ENCODE data around the gene SMARCD3. TPM values are rescaled to one million over a fixed set of nuclear protein-coding genes. Genes with fewer than 3 reads are reported as not detected.

Gene SMARCD3
- total RNA-seq, 1 donor from 2014 or later, result 8.1 TPM

DNA sequence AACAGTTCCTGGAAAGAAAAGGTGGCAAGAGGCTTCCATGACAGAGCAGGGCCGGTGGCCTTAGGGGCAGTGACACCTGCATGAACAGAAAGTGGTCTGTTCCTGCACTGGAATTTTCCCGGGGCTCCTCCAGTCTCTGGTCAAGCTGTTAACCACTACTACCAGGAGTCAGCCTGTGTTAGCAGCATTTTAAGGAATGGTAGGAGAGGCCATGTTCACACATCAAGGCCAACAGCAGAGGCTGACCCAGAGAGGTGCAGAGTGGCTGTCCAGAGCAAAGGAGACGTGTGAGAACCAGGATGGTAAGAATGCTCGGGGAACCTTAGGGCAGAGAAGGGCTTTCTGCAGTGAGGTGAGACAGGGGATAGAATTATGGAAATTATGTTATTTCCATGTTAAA lies 46.7 kb downstream of the SMARCD3 start:
- TF ChIP-seq CTCF (conservative IDR thresholded peaks at IDR 0.05; ENCODE audit: low read depth, low read length), result no peak
- DNase-seq (ENCODE audit: low read depth), result no peak
- no peak overlapping the region for H3K4me3 ChIP-seq (ENCODE audit: low read depth, low read length)

DNA sequence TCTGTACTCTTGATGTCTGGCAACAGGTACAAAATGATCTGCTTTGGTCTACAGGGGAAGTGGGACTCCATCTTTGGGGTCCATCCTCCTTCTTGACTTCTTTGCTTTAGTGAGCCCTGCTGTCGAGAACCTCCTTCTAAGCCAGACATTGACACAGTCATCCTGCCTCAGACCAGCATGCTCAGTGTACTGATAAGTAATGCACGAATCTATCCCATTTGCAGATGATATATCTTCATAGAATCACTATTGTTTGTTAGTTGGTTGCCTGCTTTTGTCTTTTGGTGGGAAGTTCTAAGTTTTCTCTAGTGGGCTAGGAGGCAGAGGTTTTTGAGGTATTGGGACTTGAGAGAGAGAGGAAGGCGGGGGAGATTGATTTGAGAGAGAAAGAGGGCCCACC lies 47.1 kb downstream of the SMARCD3 start:
- no peak for TF ChIP-seq CTCF (conservative IDR thresholded peaks at IDR 0.05; ENCODE audit: low read depth, low read length)
- DNase-seq (ENCODE audit: low read depth), result no peak
- no peak overlapping the region for H3K4me3 ChIP-seq (ENCODE audit: low read depth, low read length)

DNA sequence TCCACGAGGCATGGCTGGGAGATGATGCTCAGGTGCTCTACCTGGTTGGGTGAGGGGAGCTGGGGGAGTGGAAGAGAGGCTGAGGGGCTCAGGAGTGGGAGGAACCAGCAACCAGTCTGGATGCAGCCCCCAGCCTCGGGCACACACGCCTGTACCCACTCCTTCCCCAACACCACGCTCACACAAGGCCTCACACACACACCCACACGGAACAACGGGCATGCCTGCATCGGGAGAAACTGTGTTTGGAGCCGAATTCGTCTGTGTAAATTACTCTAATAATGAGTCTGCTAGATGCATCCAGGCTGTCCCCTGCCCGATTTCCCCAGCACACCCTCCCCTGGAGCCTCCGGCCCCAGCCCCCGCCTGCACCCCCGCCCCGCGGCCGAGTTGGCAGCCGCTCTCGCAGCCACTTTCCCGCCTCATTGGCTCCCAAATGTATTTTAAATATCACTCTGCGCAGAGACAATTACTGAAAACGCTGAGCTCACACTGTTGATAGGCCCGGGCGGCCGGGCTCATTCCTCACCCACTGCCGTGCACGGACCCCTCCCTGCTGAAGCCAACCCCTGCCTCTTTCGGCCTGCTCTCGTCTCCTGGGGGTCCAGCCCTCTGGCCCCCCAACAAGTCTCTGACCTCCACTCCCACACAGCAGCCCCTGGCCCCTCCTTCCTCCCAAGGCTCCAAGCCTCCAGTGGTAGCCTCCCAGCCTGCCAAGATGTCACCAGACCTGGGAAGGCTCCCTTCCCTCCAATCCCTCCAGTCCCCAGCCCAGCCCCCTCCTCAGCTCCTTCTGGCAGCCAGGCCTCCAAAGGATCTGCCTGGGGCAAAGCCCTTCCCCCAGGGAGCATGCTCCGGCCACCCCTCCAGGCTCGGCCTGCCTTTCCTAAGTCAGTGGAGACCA lies 49.3 kb downstream of the SMARCD3 start:
- TF ChIP-seq CTCF (conservative IDR thresholded peaks at IDR 0.05; ENCODE audit: low read depth, low read length), result no peak
- no peak overlapping the region for H3K4me3 ChIP-seq (ENCODE audit: low read depth, low read length)
- DNase-seq (ENCODE audit: low read depth), result no peak

DNA sequence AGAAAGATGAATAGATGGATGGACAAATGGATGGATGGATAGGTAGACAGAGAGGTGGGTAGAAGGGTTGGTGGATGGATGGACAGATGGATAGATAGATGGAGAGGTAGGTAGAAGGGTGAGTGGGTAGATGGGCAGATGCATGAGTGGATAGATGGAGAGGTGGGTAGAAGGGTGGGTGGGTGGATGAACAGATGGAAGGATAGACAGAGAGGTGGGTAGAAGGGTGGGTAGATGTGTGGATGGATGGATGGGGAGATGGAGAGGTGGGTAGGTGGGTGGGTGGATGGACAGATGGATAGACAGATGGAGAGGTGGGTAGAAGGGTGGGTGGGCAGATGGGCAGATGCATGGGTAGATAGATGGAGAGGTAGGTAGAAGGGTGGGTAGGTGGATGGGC lies 50.6 kb downstream of the SMARCD3 start:
- no peak for DNase-seq (ENCODE audit: low read depth)
- H3K4me3 ChIP-seq (ENCODE audit: low read depth, low read length), result no peak overlapping the region
- no peak for TF ChIP-seq CTCF (conservative IDR thresholded peaks at IDR 0.05; ENCODE audit: low read depth, low read length)

- DNase-seq (ENCODE audit: low read depth), result no peak
- no peak for TF ChIP-seq CTCF (conservative IDR thresholded peaks at IDR 0.05; ENCODE audit: low read depth, low read length)
- no peak overlapping the region for H3K4me3 ChIP-seq (ENCODE audit: low read depth, low read length)
These were observed 52.7 kb downstream of the SMARCD3 start for GRCh38 chr7:151195616-151196450.

DNA sequence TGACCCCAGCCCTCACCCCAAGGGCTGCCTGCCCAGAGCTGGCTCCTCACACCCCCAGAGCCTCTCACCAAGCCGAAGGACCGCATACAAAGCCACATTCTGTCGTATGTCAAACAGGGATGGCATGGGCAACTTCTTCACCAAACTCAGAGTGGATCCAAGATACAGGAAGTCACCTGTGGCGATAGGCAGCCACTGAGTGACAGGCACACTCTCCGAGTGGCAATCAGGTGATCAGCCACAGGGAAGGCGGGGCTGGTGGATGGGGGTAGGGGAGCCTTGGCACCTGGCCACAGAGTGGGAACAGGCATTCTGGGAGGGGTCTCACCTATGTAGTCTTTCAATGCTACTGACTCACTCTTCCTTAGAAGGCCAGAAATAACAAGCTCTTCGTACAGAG lies 54.3 kb downstream of the SMARCD3 start:
- no peak for TF ChIP-seq CTCF (conservative IDR thresholded peaks at IDR 0.05; ENCODE audit: low read depth, low read length)
- DNase-seq (ENCODE audit: low read depth), result no peak
- no peak overlapping the region for H3K4me3 ChIP-seq (ENCODE audit: low read depth, low read length)

Data from epithelial cell of proximal tubule (primary cell).